ENCODE data around the gene SELL.

- TF ChIP-seq CTCF (IDR thresholded peaks at IDR 0.05) (no peak), POLR2A (IDR thresholded peaks at IDR 0.05) (no peak)
Measured at GRCh38 chr1:169650551-169650950, 60.9 kb downstream of the SELL start.

Data from breast epithelium (tissue), 3 donors.